GM21367 (cell line): ENCODE results near the gene POLR2J.

Source experiments
- ATAC-seq: cut with Tn5 transposase; IDR thresholded peaks from one replicate; pipeline ENCODE4 v1.9.1; 2021; ENCODE audit not compliant: unreplicated experiment

Gene POLR2J

GRCh38 chr7:102444961-102445673 lies 33.6 kb downstream of the POLR2J start:
- ATAC-seq: peak; percentile 33

GRCh38 chr7:102439963-102440795 lies 38.5 kb downstream of the POLR2J start:
- no peak for ATAC-seq

- no peak for ATAC-seq
These were observed 42.6 kb downstream of the POLR2J start for GRCh38 chr7:102436118-102436517.

- no peak for ATAC-seq
These were observed 44.7 kb downstream of the POLR2J start for GRCh38 chr7:102434039-102434486.

- peak; percentile 42 for ATAC-seq
These were observed 45.3 kb downstream of the POLR2J start, which contains the start of gene ORAI2 for GRCh38 chr7:102433219-102434038. ORAI2 (plus strand) TSS chr7:102433575; CDS start chr7:102438957, 5,382 bp downstream.

- ATAC-seq: peak; percentile 21
These were observed 46.1 kb downstream of the POLR2J start for GRCh38 chr7:102432442-102433218.

- ATAC-seq: no peak
These were observed 47.0 kb downstream of the POLR2J start for GRCh38 chr7:102431617-102432298.

- ATAC-seq: no peak
These were observed 49.4 kb downstream of the POLR2J start for GRCh38 chr7:102429141-102429899.

- no peak for ATAC-seq
These were observed 51.7 kb downstream of the POLR2J start for GRCh38 chr7:102427019-102427405.

- peak; percentile 39 for ATAC-seq
These were observed 52.3 kb downstream of the POLR2J start for GRCh38 chr7:102426268-102427018.

GRCh38 chr7:102425639-102426267 lies 53.0 kb downstream of the POLR2J start:
- ATAC-seq: peak; percentile 54

GRCh38 chr7:102424787-102425218 lies 53.9 kb downstream of the POLR2J start:
- no peak for ATAC-seq

GRCh38 chr7:102424129-102424551 lies 54.6 kb downstream of the POLR2J start:
- ATAC-seq: no peak
